ENCODE data around the gene COL5A2.

DNA sequence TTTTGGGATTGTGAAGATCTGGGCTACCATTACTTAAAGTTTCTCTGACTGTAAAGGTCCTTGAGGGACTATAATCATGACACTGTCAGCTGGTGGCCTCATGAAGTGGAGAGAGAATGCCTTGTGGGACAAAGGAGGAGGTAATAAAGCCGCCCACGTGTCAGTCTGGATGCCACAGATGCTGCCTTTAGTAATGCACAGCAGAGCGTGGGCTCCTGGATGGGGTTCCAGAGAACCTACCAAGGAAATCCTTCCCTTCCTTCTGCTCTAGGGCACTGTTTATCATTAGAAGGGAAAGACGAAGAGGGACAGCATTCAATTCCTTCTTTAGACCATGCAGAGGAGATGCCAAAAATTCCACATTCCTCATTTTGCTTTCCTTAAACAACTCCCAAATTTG, 63.5 kb downstream of the COL5A2 start:
- TF ChIP-seq, protein P1, sequence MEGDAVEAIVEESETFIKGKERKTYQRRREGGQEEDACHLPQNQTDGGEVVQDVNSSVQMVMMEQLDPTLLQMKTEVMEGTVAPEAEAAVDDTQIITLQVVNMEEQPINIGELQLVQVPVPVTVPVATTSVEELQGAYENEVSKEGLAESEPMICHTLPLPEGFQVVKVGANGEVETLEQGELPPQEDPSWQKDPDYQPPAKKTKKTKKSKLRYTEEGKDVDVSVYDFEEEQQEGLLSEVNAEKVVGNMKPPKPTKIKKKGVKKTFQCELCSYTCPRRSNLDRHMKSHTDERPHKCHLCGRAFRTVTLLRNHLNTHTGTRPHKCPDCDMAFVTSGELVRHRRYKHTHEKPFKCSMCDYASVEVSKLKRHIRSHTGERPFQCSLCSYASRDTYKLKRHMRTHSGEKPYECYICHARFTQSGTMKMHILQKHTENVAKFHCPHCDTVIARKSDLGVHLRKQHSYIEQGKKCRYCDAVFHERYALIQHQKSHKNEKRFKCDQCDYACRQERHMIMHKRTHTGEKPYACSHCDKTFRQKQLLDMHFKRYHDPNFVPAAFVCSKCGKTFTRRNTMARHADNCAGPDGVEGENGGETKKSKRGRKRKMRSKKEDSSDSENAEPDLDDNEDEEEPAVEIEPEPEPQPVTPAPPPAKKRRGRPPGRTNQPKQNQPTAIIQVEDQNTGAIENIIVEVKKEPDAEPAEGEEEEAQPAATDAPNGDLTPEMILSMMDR (IDR thresholded peaks at IDR 0.05): no peak
- TF ChIP-seq POLR2A (IDR thresholded peaks at IDR 0.05) (no peak), POLR2AphosphoS5 (IDR thresholded peaks at IDR 0.05) (no peak)

Data from upper lobe of left lung (tissue), 4 donors.